ENCODE results near the gene CTNNA3.

CTNNA3 gene

DNA sequence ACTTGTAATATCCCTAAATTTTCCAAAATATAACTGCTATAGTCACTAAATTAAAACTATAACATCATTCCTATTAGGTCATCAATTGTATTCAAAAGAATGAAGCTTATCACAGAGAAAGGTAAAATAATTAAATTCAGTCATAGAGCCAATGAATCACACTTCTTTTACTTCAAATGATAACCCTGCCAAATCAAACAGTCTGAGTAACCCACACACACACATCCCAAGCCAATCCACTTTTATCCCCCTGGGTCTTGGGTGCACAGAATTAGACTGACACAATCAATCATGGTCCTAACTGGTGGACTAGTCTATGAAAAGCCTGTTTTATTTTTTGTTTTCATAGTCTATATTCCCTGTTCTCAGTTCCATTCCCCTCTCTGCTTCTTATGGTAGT is 25.6 kb downstream of the CTNNA3 start:
- ChIA-PET CTCF (interaction anchor here (2.1 kb wide), 1 partner anchor 109 kb away, joined by 6 read pairs; no protein-coding TSS in a partner anchor), POLR2A (no interaction called here)
- TF ChIP-seq ZNF132 (tag by site-specific recombination; IDR thresholded peaks at IDR 0.05; ENCODE audit: borderline replicate concordance) = no peak
- TF ChIP-seq ZNF624 (tag by site-specific recombination; IDR thresholded peaks at IDR 0.05) = no peak
- Histone ChIP-seq H3K27ac (ENCODE audit: extremely low read depth, low read depth, low read length) (no peak overlapping the region), H3K4me3 (ENCODE audit: low read depth, low read length) (no peak overlapping the region), H3K36me3 (ENCODE audit: control insufficient read depth in 2 of 2, insufficient read depth in 1 of 2, low read length in 2 of 2) (no peaks in the 10 kb centered on the region), H3K4me1 (ENCODE audit: control insufficient read depth, insufficient read depth, low read length) (no peaks in the 10 kb centered on the region), H3K9me3 (ENCODE audit: control insufficient read depth, insufficient read depth, low read depth, low read length) (no peaks in the 10 kb centered on the region)

DNA sequence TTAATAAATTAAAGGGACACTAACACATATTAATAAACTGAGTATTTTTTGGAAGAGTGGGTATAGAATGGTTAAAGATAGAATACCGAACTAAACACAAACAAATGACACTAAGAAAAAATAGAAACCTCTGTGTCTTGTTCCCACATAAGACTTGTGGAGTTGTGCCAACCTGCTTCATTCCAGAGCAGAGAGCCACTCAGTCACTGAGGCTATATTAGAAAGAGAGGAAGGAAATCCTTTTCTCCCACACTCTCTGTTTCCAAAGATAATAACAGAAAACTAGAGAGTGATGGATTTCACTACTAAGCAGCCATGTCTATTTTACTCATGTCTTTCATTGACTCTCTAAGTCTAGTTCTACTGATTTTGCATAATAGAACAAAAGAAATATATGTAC is 26.0 kb downstream of the CTNNA3 start:
- TF ChIP-seq CTCF (tag by site-specific recombination; IDR thresholded peaks at IDR 0.05) (no peak), MZF1 (tag by site-specific recombination; IDR thresholded peaks at IDR 0.05; ENCODE audit: borderline replicate concordance) (no peak), ZBTB10 (tag by site-specific recombination; IDR thresholded peaks at IDR 0.05) (no peak), ZNF10 (tag by site-specific recombination; IDR thresholded peaks at IDR 0.05) (no peak), ZNF175 (tag by site-specific recombination; IDR thresholded peaks at IDR 0.05) (no peak), ZNF777 (tag by site-specific recombination; IDR thresholded peaks at IDR 0.05; ENCODE audit: borderline replicate concordance) (no peak), ZFP69B (tag by site-specific recombination; IDR thresholded peaks at IDR 0.05) (no peak)
- TF ChIP-seq, protein P1, sequence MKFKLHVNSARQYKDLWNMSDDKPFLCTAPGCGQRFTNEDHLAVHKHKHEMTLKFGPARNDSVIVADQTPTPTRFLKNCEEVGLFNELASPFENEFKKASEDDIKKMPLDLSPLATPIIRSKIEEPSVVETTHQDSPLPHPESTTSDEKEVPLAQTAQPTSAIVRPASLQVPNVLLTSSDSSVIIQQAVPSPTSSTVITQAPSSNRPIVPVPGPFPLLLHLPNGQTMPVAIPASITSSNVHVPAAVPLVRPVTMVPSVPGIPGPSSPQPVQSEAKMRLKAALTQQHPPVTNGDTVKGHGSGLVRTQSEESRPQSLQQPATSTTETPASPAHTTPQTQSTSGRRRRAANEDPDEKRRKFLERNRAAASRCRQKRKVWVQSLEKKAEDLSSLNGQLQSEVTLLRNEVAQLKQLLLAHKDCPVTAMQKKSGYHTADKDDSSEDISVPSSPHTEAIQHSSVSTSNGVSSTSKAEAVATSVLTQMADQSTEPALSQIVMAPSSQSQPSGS (tag by site-specific recombination; IDR thresholded peaks at IDR 0.05; ENCODE audit: low read depth) = no peak
- POLR2A ChIA-PET = no interaction called here

DNA sequence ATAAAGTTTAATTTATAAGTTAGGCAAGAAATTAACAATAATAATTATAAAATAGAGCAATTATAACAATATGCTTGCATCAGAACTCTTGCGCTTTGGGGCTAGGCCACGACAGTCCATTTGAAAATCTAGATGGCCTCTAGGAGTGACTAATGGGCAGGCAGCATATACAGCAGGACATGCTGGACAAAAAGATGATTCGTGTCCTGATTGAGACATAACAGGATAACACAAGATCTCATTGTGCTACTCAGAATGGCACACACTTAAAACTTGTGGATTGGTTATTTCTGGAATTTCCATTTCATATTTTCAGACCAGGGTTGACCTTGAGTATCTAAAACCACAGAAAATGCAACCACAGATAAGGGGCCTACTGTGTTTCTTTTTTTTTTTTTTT is 27.5 kb downstream of the CTNNA3 start:
- POLR2A ChIA-PET = no interaction called here
- CTCF ChIA-PET = no interaction called here
- TF ChIP-seq ZNF2 (tag by site-specific recombination; IDR thresholded peaks at IDR 0.05) = no peak
- no peak for TF ChIP-seq FEZF1 (tag by site-specific recombination; IDR thresholded peaks at IDR 0.05)
- H3K27ac ChIP-seq (ENCODE audit: extremely low read depth, low read depth, low read length) = no peak overlapping the region
- no peak overlapping the region for H3K4me3 ChIP-seq (ENCODE audit: low read depth, low read length)
- no peaks in the 10 kb centered on the region for H3K4me1 ChIP-seq (ENCODE audit: control insufficient read depth, insufficient read depth, low read length)
- H3K9me3 ChIP-seq (ENCODE audit: control insufficient read depth, insufficient read depth, low read depth, low read length) = no peaks in the 10 kb centered on the region
- H3K36me3 ChIP-seq (ENCODE audit: control insufficient read depth in 2 of 2, insufficient read depth in 1 of 2, low read length in 2 of 2) = no peaks in the 10 kb centered on the region

More for the DNA sequence above, 26.0 kb downstream of the CTNNA3 start:
- H3K27ac ChIP-seq (ENCODE audit: extremely low read depth, low read depth, low read length) = no peak overlapping the region
- H3K4me3 ChIP-seq (ENCODE audit: low read depth, low read length) = no peak overlapping the region
- H3K36me3 ChIP-seq (ENCODE audit: control insufficient read depth in 2 of 2, insufficient read depth in 1 of 2, low read length in 2 of 2) = no peaks in the 10 kb centered on the region
- no peaks in the 10 kb centered on the region for H3K4me1 ChIP-seq (ENCODE audit: control insufficient read depth, insufficient read depth, low read length)
- CTCF ChIA-PET = interaction anchor here (2.1 kb wide), 1 partner anchor 110 kb away, joined by 6 read pairs; no protein-coding TSS in a partner anchor
- no peaks in the 10 kb centered on the region for H3K9me3 ChIP-seq (ENCODE audit: control insufficient read depth, insufficient read depth, low read depth, low read length)

- no peak overlapping the region for H3K27ac ChIP-seq (ENCODE audit: extremely low read depth, low read depth, low read length)
- no peaks in the 10 kb centered on the region for H3K36me3 ChIP-seq (ENCODE audit: control insufficient read depth in 2 of 2, insufficient read depth in 1 of 2, low read length in 2 of 2)
- H3K9me3 ChIP-seq (ENCODE audit: control insufficient read depth, insufficient read depth, low read depth, low read length) = no peaks in the 10 kb centered on the region
- H3K4me3 ChIP-seq (ENCODE audit: low read depth, low read length) = no peak overlapping the region
- CTCF ChIA-PET = interaction anchor here (0.7 to 6.1 kb wide), 11 partner anchors 9 to 146 kb away, joined by 3 to 75 read pairs (median 4); no protein-coding TSS in a partner anchor
- H3K4me1 ChIP-seq (ENCODE audit: control insufficient read depth, insufficient read depth, low read length) = no peaks in the 10 kb centered on the region
- POLR2A ChIA-PET = no interaction called here
- TF ChIP-seq, protein P2, sequence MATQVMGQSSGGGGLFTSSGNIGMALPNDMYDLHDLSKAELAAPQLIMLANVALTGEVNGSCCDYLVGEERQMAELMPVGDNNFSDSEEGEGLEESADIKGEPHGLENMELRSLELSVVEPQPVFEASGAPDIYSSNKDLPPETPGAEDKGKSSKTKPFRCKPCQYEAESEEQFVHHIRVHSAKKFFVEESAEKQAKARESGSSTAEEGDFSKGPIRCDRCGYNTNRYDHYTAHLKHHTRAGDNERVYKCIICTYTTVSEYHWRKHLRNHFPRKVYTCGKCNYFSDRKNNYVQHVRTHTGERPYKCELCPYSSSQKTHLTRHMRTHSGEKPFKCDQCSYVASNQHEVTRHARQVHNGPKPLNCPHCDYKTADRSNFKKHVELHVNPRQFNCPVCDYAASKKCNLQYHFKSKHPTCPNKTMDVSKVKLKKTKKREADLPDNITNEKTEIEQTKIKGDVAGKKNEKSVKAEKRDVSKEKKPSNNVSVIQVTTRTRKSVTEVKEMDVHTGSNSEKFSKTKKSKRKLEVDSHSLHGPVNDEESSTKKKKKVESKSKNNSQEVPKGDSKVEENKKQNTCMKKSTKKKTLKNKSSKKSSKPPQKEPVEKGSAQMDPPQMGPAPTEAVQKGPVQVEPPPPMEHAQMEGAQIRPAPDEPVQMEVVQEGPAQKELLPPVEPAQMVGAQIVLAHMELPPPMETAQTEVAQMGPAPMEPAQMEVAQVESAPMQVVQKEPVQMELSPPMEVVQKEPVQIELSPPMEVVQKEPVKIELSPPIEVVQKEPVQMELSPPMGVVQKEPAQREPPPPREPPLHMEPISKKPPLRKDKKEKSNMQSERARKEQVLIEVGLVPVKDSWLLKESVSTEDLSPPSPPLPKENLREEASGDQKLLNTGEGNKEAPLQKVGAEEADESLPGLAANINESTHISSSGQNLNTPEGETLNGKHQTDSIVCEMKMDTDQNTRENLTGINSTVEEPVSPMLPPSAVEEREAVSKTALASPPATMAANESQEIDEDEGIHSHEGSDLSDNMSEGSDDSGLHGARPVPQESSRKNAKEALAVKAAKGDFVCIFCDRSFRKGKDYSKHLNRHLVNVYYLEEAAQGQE (tag by site-specific recombination; IDR thresholded peaks at IDR 0.05) = no peak
- no peak for TF ChIP-seq YY2 (tag by site-specific recombination; IDR thresholded peaks at IDR 0.05)
- TF ChIP-seq, protein P3, sequence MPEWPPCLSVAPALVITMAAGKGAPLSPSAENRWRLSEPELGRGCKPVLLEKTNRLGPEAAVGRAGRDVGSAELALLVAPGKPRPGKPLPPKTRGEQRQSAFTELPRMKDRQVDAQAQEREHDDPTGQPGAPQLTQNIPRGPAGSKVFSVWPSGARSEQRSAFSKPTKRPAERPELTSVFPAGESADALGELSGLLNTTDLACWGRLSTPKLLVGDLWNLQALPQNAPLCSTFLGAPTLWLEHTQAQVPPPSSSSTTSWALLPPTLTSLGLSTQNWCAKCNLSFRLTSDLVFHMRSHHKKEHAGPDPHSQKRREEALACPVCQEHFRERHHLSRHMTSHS (tag by site-specific recombination; IDR thresholded peaks at IDR 0.05) = no peak
- TF ChIP-seq HOXC10 (CRISPR knock-in tag; IDR thresholded peaks at IDR 0.05) = no peak
- TF ChIP-seq SETDB1 (IDR thresholded peaks at IDR 0.05; ENCODE audit: insufficient read length, low read length) = no peak
- TF ChIP-seq ZNF521 (tag by site-specific recombination; IDR thresholded peaks at IDR 0.05) = no peak
- TF ChIP-seq ZNF391 (tag by site-specific recombination; IDR thresholded peaks at IDR 0.05; ENCODE audit: borderline replicate concordance, low read depth) = no peak
These were observed 29.0 kb downstream of the CTNNA3 start for GRCh38 chr10:67667035-67667425.
